HCEC 1CT (cell line): Measurements from ENCODE around the gene BDH2.

Experiments
- DNase-seq: peaks from one replicate; pipeline ENCODE4 v3.0.0-alpha.2; 2017

Gene BDH2

GRCh38 chr4:103079621-103080020 is 20.0 kb downstream of the BDH2 start:
- no peak for DNase-seq

GRCh38 chr4:103076747-103077347 is 22.8 kb downstream of the BDH2 start, which contains the start of gene SLC9B2:
Gene SLC9B2 (minus strand): TSS chr4:103076761. CDS start chr4:103067550, 9,211 bp downstream.
- no peak for DNase-seq

GRCh38 chr4:103075894-103076746 is 23.5 kb downstream of the BDH2 start:
- peak; percentile 58 for DNase-seq

- peak; percentile 2 for DNase-seq
Measured at GRCh38 chr4:103075435-103075893, 24.2 kb downstream of the BDH2 start.

- DNase-seq: peak; percentile 15
Measured at GRCh38 chr4:103074744-103075434, 24.7 kb downstream of the BDH2 start.

GRCh38 chr4:103073792-103074438 is 25.7 kb downstream of the BDH2 start:
- DNase-seq: no peak

- DNase-seq: peak; percentile 36
Measured at GRCh38 chr4:103067841-103068547, 31.6 kb downstream of the BDH2 start.

GRCh38 chr4:103060453-103061148 is 39.0 kb downstream of the BDH2 start:
- no peak for DNase-seq

- no peak for DNase-seq
Measured at GRCh38 chr4:103054030-103054429, 45.6 kb downstream of the BDH2 start.

- DNase-seq: no peak
Measured at GRCh38 chr4:103052779-103053178, 46.9 kb downstream of the BDH2 start.

- no peak for DNase-seq
Measured at GRCh38 chr4:103052145-103052544, 47.5 kb downstream of the BDH2 start.

GRCh38 chr4:103050736-103051436 is 48.7 kb downstream of the BDH2 start:
- no peak for DNase-seq

GRCh38 chr4:103046416-103047290 is 53.0 kb downstream of the BDH2 start:
- DNase-seq: peak; percentile 2

- no peak for DNase-seq
Measured at GRCh38 chr4:103044183-103044582, 55.5 kb downstream of the BDH2 start.

GRCh38 chr4:103036169-103036568 is 63.5 kb downstream of the BDH2 start:
- no peak for DNase-seq

GRCh38 chr4:103032574-103032973 is 67.1 kb downstream of the BDH2 start:
- no peak for DNase-seq

- DNase-seq: no peak
Measured at GRCh38 chr4:103030791-103031190, 68.8 kb downstream of the BDH2 start.

- DNase-seq: no peak
Measured at GRCh38 chr4:103029300-103029699, 70.3 kb downstream of the BDH2 start.
